Pancreas (tissue), 10 donors: ENCODE results near the gene RERE. TPM values are rescaled to one million over a fixed set of nuclear protein-coding genes. Genes with fewer than 3 reads are reported as not detected.

Source experiments
- ATAC-seq, 4 donors: fragments of 200-7000 bp; cut with Tn5 transposase; one replicate each; pipeline versions ENCODE4 v1.8.0 to v1.9.1; 2020; ENCODE audit warnings: mild to moderate bottlenecking in 4 of 4, moderate library complexity in 4 of 4
- DNase-seq, 6 donors: peaks; one replicate each; pipeline ENCODE4 v3.0.0-alpha.2; 2020
- FAIRE-seq: peaks from 2 replicates; lab custom pipeline; 2012; peaks lifted over from hg19 to GRCh38; lab: Jason Lieb, UNC
- H3K27ac ChIP-seq, 4 donors: fragments of 200-600 bp; sonication (generic); 1 replicate in 3 of 4; 2 replicates in 1 of 4; pipeline versions ENCODE4 v1.5.0 to v1.8.0; 2020
- H3K27me3 ChIP-seq, 4 donors: fragments of 200-600 bp; one replicate each; pipeline ENCODE4 v1.8.0; 2021
- H3K36me3 ChIP-seq, 3 donors: fragments of 200-600 bp; sonication (generic) in 1 of 3; one replicate each; pipeline versions ENCODE4 v1.5.0 to v1.8.0; 2020 to 2021
- H3K4me1 ChIP-seq, 3 donors: fragments of 200-600 bp; one replicate each; pipeline ENCODE4 v1.8.0; 2021
- H3K4me3 ChIP-seq, 4 donors: fragments of 200-600 bp; sonication (generic) in 2 of 4; one replicate each; pipeline versions ENCODE4 v1.5.0 to v1.8.0; 2020 to 2021
- H3K9me3 ChIP-seq, 4 donors: fragments of 200-600 bp; one replicate each; pipeline ENCODE4 v1.8.0; 2021
- WGBS, 2 donors: extraction: QIAGEN DNeasy Blood & Tissue Kit; methylation state at CpG; one replicate each; pipeline ENCODE4 v1.1.7; 2013; 5-methylcytosine and 5-hydroxymethylcytosine counted together
- intact Hi-C, 3 donors: fragments of 100-400 bp; cut with DNase I; formaldehyde crosslinking; loops; one replicate each; pipeline versions ENCODE4 v1.11.1 to v1.14.2; 2022
- polyA plus RNA-seq, 2 donors: library from polyadenylated mRNA; stranded (reverse); fragments of 200-250 nt; gene quantifications; one replicate each; pipeline ENCODE4 v1.2.3, GENCODE V29; 2013
- total RNA-seq, 6 donors: library from RNA; stranded (reverse); fragmentation: NEBNext Ultra II Directional in 4 of 6; extraction: Animal tissue kit (Norgen Biotek cat#: 25700) in 4 of 6; gene quantifications; one replicate each; pipeline versions ENCODE4 v1.2.1 to v1.2.4, GENCODE V29; 2021 to 2023
- TF ChIP-seq, protein P1 (sequence below), 4 donors: fragments of 200-600 bp; sonication (generic) in 3 of 4; IDR thresholded peaks; one replicate each; pipeline versions ENCODE4 v1.5.0 to v1.8.0; 2021; ENCODE audit warnings: antibody characterized with exemption in 4 of 4
- donor health status: healthy with polysubstance abuse.
- donor health status: DM: no; HTN: no; CAD: no; lungs with moderate emphysema.
- donor health status: DM: no; HTN: no; CAD: no.
- donor health status: control.
- donor health status: control.
- donor health status: Bipolar disorder and iron deficiency.
- donor health status: DM: yes; HTN: yes; CAD: no.
- donor health status: DM: no; HTN: no; CAD: no.
- donor health status: DM: no; HTN: no; CAD: no.
- donor health status: DM: yes; HTN: yes; CAD: no.

RERE gene
- total and polyA plus RNA-seq, 8 donors, result 27.0 to 76.7 (median 50.7) TPM

DNA sequence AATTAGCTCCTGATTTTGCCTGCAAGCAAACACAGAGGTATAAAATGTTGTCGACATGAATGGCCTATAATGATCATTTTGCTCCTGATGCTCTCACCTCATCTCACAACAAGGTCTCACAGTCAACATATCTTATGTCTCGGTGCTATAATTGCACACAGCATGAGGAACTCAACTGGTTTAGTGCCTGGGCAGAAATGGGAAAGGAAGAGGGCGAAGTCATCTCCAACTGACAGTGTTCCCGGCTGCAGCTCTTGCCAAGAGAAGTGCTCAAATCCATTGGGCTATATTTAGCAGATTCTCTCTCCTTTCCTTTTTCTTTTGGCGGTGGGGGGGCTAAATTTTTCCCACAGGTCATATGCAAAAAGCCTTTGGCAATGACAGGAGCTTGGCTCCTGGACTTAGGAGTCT lies 446.5 kb downstream of the RERE start:
- 17 to 18% methylated on average over 5 of the region's 5 CpGs for WGBS, 2 donors

GRCh38 chr1:8370046-8370881 lies 447.2 kb downstream of the RERE start:
- TF ChIP-seq, protein P1, sequence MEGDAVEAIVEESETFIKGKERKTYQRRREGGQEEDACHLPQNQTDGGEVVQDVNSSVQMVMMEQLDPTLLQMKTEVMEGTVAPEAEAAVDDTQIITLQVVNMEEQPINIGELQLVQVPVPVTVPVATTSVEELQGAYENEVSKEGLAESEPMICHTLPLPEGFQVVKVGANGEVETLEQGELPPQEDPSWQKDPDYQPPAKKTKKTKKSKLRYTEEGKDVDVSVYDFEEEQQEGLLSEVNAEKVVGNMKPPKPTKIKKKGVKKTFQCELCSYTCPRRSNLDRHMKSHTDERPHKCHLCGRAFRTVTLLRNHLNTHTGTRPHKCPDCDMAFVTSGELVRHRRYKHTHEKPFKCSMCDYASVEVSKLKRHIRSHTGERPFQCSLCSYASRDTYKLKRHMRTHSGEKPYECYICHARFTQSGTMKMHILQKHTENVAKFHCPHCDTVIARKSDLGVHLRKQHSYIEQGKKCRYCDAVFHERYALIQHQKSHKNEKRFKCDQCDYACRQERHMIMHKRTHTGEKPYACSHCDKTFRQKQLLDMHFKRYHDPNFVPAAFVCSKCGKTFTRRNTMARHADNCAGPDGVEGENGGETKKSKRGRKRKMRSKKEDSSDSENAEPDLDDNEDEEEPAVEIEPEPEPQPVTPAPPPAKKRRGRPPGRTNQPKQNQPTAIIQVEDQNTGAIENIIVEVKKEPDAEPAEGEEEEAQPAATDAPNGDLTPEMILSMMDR (IDR thresholded peaks at IDR 0.05), result no peak
- Histone ChIP-seq H3K36me3 (peaks cover 0 to 4% (median 0%) of the 10 kb centered on the region in 3 donors), H3K4me3 (no peak overlapping the region), H3K4me1 (peaks cover 43 to 51% (median 48%) of the 10 kb centered on the region in 3 donors), H3K27me3 (no peaks in the 10 kb centered on the region), H3K27ac (peak overlapping the region in 3 of 4 donors; percentile 31 to 73 (median 68)), H3K9me3 (no peaks in the 10 kb centered on the region)
- peak; percentile 4 to 58 (median 20) for ATAC-seq
- intact Hi-C loops, result loop anchor here in 1 of 3 donors (5.0 kb wide), 1 partner anchor 52 kb away; no protein-coding TSS in a partner anchor
- no peak for DNase-seq
- no peak for FAIRE-seq
- WGBS, 2 donors, result 46 to 49% methylated on average over 14 of the region's 14 CpGs

More for the DNA sequence above, 446.5 kb downstream of the RERE start:
- intact Hi-C loops, result loop anchor here in 1 of 3 donors (5.0 kb wide), 1 partner anchor 51 kb away; no protein-coding TSS in a partner anchor
- H3K4me3 ChIP-seq, result no peak overlapping the region
- TF ChIP-seq, protein P1 (IDR thresholded peaks at IDR 0.05), result no peak
- DNase-seq (no peak), ATAC-seq (peak in 3 of 4 donors; percentile 11 to 16 (median 12)), FAIRE-seq (no peak)
- peak overlapping the region in 3 of 4 donors; percentile 40 to 73 (median 68) for H3K27ac ChIP-seq
- H3K4me1 ChIP-seq, result peaks cover 43 to 51% (median 48%) of the 10 kb centered on the region in 3 donors
- H3K27me3 ChIP-seq, result no peaks in the 10 kb centered on the region
- no peaks in the 10 kb centered on the region for H3K9me3 ChIP-seq
- H3K36me3 ChIP-seq, result no peaks in the 10 kb centered on the region

DNA sequence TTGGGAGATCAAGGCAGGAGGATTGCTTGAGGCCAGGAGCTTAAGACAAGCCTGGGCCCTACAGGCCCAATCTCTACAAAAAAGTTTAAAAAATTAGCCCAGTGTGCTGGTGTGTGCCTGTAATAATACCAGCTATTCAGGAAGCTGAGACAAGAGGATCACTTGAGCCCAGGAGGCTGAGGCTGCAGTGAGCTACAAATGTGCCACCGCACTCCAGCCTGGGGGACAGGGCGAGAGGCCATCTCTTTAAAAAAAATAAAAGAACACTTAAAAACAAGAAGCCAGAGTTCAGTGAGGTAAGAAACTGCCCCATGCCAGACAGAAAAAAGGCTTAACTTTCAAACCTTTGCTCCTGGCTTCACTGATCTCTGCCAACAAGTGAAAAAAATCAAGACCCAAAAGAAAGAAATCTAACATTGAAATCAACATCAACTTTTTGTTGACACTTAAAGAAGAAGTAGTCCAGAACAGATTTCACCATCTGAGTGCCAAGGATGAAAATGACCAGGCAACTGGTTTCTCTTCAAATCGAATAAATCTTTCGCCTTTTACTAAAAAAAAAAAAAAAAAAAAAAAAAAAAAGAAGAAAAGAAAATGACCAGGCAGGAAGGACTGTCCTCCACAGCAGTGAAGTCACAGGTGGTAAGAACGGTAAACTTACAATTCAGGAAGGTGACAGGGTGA lies 448.3 kb downstream of the RERE start:
- FAIRE-seq (no peak), DNase-seq (no peak), ATAC-seq (no peak)
- TF ChIP-seq, protein P1 (IDR thresholded peaks at IDR 0.05), result no peak
- Histone ChIP-seq H3K9me3 (no peaks in the 10 kb centered on the region), H3K27me3 (no peaks in the 10 kb centered on the region), H3K4me3 (no peak overlapping the region), H3K36me3 (peaks cover 0 to 12% (median 0%) of the 10 kb centered on the region in 3 donors), H3K27ac (peak overlapping the region in 2 of 4 donors; percentile 11 to 68), H3K4me1 (peaks cover 39 to 46% (median 43%) of the 10 kb centered on the region in 3 donors)
- WGBS, 2 donors, result 69 to 73% methylated on average over 5 of the region's 5 CpGs
- intact Hi-C loops, result loop anchor here in 1 of 3 donors (10.0 kb wide), 1 partner anchor 366 kb away; no protein-coding TSS in a partner anchor

DNA sequence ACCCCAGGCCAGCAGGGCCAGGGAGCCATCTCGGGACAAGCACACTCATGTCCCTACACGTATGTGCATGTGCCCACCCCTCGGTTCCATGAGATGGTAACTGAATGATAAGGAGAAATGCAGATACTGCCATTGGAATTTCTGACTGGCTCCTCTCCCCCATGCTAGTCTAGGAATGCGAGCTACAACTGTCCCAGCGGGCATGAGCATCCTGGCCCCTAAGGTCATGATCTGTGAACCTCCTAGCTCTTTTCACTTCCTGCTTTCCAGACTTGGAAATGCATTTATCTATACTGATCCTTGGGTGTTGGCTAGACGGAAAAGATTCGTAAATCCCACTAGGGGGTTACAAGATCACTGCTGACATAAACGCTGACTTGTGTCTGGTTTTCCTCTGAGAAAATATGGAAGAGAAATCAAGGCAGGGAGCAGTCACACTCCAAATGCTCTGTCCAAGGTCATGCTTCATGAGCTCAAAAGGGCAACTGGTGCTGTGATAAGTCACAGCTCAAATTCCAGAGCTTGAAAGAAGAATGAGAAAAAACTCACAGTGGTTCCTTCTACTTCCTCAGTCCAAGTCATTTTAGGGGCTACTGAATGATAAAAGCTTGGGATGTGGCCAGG lies 449.8 kb downstream of the RERE start:
- no peak for ATAC-seq
- Histone ChIP-seq H3K36me3 (peaks cover 0 to 19% (median 0%) of the 10 kb centered on the region in 3 donors), H3K4me1 (peaks cover 27 to 32% (median 31%) of the 10 kb centered on the region in 3 donors), H3K27ac (peak overlapping the region in 1 of 4 donors; percentile 26), H3K27me3 (no peaks in the 10 kb centered on the region), H3K4me3 (no peak overlapping the region), H3K9me3 (no peaks in the 10 kb centered on the region)
- 77 to 80% methylated on average over 8 of the region's 8 CpGs for WGBS, 2 donors
- no peak for DNase-seq
- intact Hi-C loops, result loop anchor here in 1 of 3 donors (10.0 kb wide), 1 partner anchor 367 kb away; no protein-coding TSS in a partner anchor
- no peak for FAIRE-seq
- TF ChIP-seq, protein P1 (IDR thresholded peaks at IDR 0.05), result no peak
